HG03196 (cell line): Measurements from ENCODE around the gene TNFAIP8L2.
A peak's percentile ranks its signal among the peaks of the same experiment; 100 is the strongest.

Experiments used
- ATAC-seq: cut with Tn5 transposase; IDR thresholded peaks from one replicate; pipeline ENCODE4 v1.9.1; 2021; ENCODE audit not compliant: unreplicated experiment

Gene TNFAIP8L2

GRCh38 chr1:151156515-151156819 is at the start of gene TNFAIP8L2:
TNFAIP8L2 (plus strand) TSS chr1:151156649; CDS start chr1:151158698, 2,049 bp downstream.
- ATAC-seq: peak; percentile 68

GRCh38 chr1:151106894-151107293 is 49.6 kb upstream of the TNFAIP8L2 start:
- no peak for ATAC-seq

- no peak for ATAC-seq
These were observed 48.1 kb upstream of the TNFAIP8L2 start for GRCh38 chr1:151108331-151108730.

GRCh38 chr1:151113877-151114276 is 42.6 kb upstream of the TNFAIP8L2 start:
- ATAC-seq: no peak

GRCh38 chr1:151124763-151125403 is 31.6 kb upstream of the TNFAIP8L2 start:
- no peak for ATAC-seq

GRCh38 chr1:151128800-151129199 is 27.6 kb upstream of the TNFAIP8L2 start:
- ATAC-seq: no peak

GRCh38 chr1:151130987-151131586 is 25.4 kb upstream of the TNFAIP8L2 start:
- ATAC-seq: peak; percentile 57

- ATAC-seq: no peak
These were observed 24.6 kb upstream of the TNFAIP8L2 start for GRCh38 chr1:151131701-151132334.

- ATAC-seq: no peak
These were observed 24.0 kb upstream of the TNFAIP8L2 start for GRCh38 chr1:151132335-151133017.

GRCh38 chr1:151133018-151133806 is 23.2 kb upstream of the TNFAIP8L2 start:
- ATAC-seq: no peak

GRCh38 chr1:151134396-151134795 is 22.1 kb upstream of the TNFAIP8L2 start:
- ATAC-seq: no peak

- ATAC-seq: no peak
These were observed 21.5 kb upstream of the TNFAIP8L2 start for GRCh38 chr1:151134991-151135390.

- no peak for ATAC-seq
These were observed 20.7 kb upstream of the TNFAIP8L2 start for GRCh38 chr1:151135433-151136385.

- no peak for ATAC-seq
These were observed 18.7 kb upstream of the TNFAIP8L2 start for GRCh38 chr1:151137789-151138188.

GRCh38 chr1:151142411-151143056 is 13.9 kb upstream of the TNFAIP8L2 start:
- ATAC-seq: no peak

- ATAC-seq: no peak
These were observed 13.4 kb upstream of the TNFAIP8L2 start for GRCh38 chr1:151143057-151143435.

- ATAC-seq: no peak
These were observed 12.5 kb upstream of the TNFAIP8L2 start for GRCh38 chr1:151143986-151144385.

- ATAC-seq: no peak
These were observed 11.8 kb upstream of the TNFAIP8L2 start for GRCh38 chr1:151144474-151145303.
